Endothelial cell of umbilical vein (primary cell): ENCODE results near the gene EXD3. TPM values are rescaled to one million over a fixed set of nuclear protein-coding genes. Genes with fewer than 3 reads are reported as not detected.

ENCODE experiments used
- BruUV-seq: library from RNA; stranded (reverse); fragments of 400-500 nt; replicated peaks from 2 replicates; lab custom pipeline; 2021; lab: Mats Ljungman, UMichigan
- CTCF ChIA-PET: fragments of 300-600, 350-600 bp; sonication (Branson Sonifier 250); formaldehyde crosslinking; loops from one replicate; lab custom pipeline; 2021; ENCODE audit warnings: antibody characterized with exemption, inconsistent platforms; lab: Charles Lee
- POLR2A ChIA-PET: fragments of 300-600, 350-600 bp; sonication (Branson Sonifier 250); formaldehyde crosslinking; loops from one replicate; lab custom pipeline; 2021; ENCODE audit warnings: antibody characterized with exemption, inconsistent platforms; lab: Charles Lee
- DNase-seq: peaks from one replicate; pipeline ENCODE4 v3.0.0-alpha.2; 2011; ENCODE audit warnings: low read depth, low spot score
- FAIRE-seq: peaks from 2 replicates; lab custom pipeline; 2011; peaks lifted over from hg19 to GRCh38; lab: Jason Lieb, UNC
- H2AFZ ChIP-seq: 2 replicates; pipeline ENCODE4 v1.6.0; 2012; ENCODE audit warnings: low read depth, low read length, control low read depth, inconsistent platforms
- H3K27ac ChIP-seq: 2 replicates; pipeline ENCODE4 v1.5.1; 2011; ENCODE audit warnings: low read depth, mild to moderate bottlenecking, control low read depth, low read length, moderate library complexity; ENCODE audit not compliant: insufficient read depth
- H3K27me3 ChIP-seq, 2 experiments: 2 replicates each; pipeline versions ENCODE4 v1.6.0 to v1.6.1; 2011; ENCODE audit warnings: low read length in 2 of 2, mixed read lengths in 1 of 2; ENCODE audit not compliant: control insufficient read depth in 2 of 2, insufficient read depth in 2 of 2
- H3K36me3 ChIP-seq, 2 experiments: 2 replicates in 1 of 2; 3 replicates in 1 of 2; pipeline ENCODE4 v1.5.1; 2011; ENCODE audit warnings: low read length in 2 of 2, mild to moderate bottlenecking in 1 of 2, moderate library complexity in 1 of 2; ENCODE audit not compliant: control insufficient read depth in 2 of 2, insufficient read depth in 2 of 2; ENCODE audit errors: extremely low read depth in 1 of 2
- H3K4me1 ChIP-seq: 3 replicates; pipeline ENCODE4 v1.5.1; 2011; ENCODE audit warnings: mild to moderate bottlenecking, low read length; ENCODE audit not compliant: control insufficient read depth, insufficient read depth; ENCODE audit errors: extremely low read depth
- H3K4me2 ChIP-seq: 2 replicates; pipeline ENCODE4 v1.6.1; 2011; ENCODE audit warnings: low read length, control low read depth, mixed read lengths; ENCODE audit not compliant: insufficient read depth
- H3K4me3 ChIP-seq, 3 experiments: fragments of 200-600 bp in 1 of 3; sonication (generic), shearing (Covaris generic) in 1 of 3; replicated peaks in 1 of 3; 2 replicates each; pipeline ENCODE4 v1.5.1; 2011 to 2016; ENCODE audit warnings: control low read depth in 3 of 3, low read length in 3 of 3, mild to moderate bottlenecking in 2 of 3, inconsistent platforms in 1 of 3, low read depth in 1 of 3, moderate library complexity in 1 of 3; ENCODE audit not compliant: insufficient read depth in 1 of 3
- H3K79me2 ChIP-seq: 2 replicates; pipeline ENCODE4 v1.6.0; 2012; ENCODE audit warnings: low read length, inconsistent platforms; ENCODE audit not compliant: control insufficient read depth, insufficient read depth
- H3K9ac ChIP-seq: replicated peaks from 2 replicates; pipeline ENCODE3; 2011; ENCODE audit warnings: low read length, control low read depth; ENCODE audit not compliant: insufficient read depth; ENCODE audit errors: extremely low read depth
- H3K9me1 ChIP-seq: replicated peaks from 3 replicates; pipeline ENCODE4 v1.6.0; 2011; ENCODE audit warnings: mild to moderate bottlenecking, low read length; ENCODE audit not compliant: control insufficient read depth, insufficient read depth; ENCODE audit errors: extremely low read depth
- H3K9me3 ChIP-seq: replicated peaks from 2 replicates; pipeline ENCODE4 v1.5.1; 2012; ENCODE audit warnings: low read length, inconsistent platforms; ENCODE audit not compliant: control insufficient read depth, insufficient read depth
- H4K20me1 ChIP-seq: replicated peaks from 2 replicates; pipeline ENCODE3; 2011; ENCODE audit warnings: mild to moderate bottlenecking, low read length; ENCODE audit not compliant: control insufficient read depth, insufficient read depth; ENCODE audit errors: extremely low read depth
- CTCF ChIP-seq, 2 donors: IDR thresholded peaks; 1 replicate in 1 of 2; 2 replicates in 1 of 2; pipeline ENCODE4 v1.5.1; 2011; ENCODE audit warnings: low read length in 2 of 2, mild to moderate bottlenecking in 2 of 2, moderate library complexity in 2 of 2, control low read depth in 1 of 2, inconsistent platforms in 1 of 2, low read depth in 1 of 2; ENCODE audit not compliant: insufficient read depth in 1 of 2; ENCODE audit errors: extremely low read depth in 1 of 2
- EZH2 ChIP-seq: IDR thresholded peaks from 2 replicates; pipeline ENCODE4 v1.6.1; 2012; ENCODE audit warnings: borderline replicate concordance, low read depth, mild to moderate bottlenecking, moderate library complexity, low read length, inconsistent platforms; ENCODE audit not compliant: severe bottlenecking
- FOS ChIP-seq: IDR thresholded peaks from 2 replicates; pipeline ENCODE4 v1.6.1; 2011; ENCODE audit warnings: mild to moderate bottlenecking, low read length, moderate library complexity, borderline replicate concordance; ENCODE audit not compliant: insufficient read depth
- GATA2 ChIP-seq: IDR thresholded peaks from 2 replicates; pipeline ENCODE4 v1.7.0; 2011; ENCODE audit warnings: low read depth, mild to moderate bottlenecking, moderate library complexity, mixed read lengths, low read length; ENCODE audit not compliant: insufficient read length, insufficient read depth
- JUN ChIP-seq: IDR thresholded peaks from 2 replicates; pipeline ENCODE4 v1.6.1; 2011; ENCODE audit warnings: borderline replicate concordance, low read depth; ENCODE audit not compliant: insufficient read length, insufficient read depth
- MYC ChIP-seq: IDR thresholded peaks from one replicate; pipeline ENCODE4 v1.6.1; 2011; ENCODE audit warnings: mild to moderate bottlenecking, low read depth, low read length
- POLR2A ChIP-seq: IDR thresholded peaks from 2 replicates; pipeline ENCODE4 v1.6.1; 2012; ENCODE audit warnings: low read depth, mild to moderate bottlenecking, control low read depth, low read length
- POLR2AphosphoS5 ChIP-seq: IDR thresholded peaks from 2 replicates; pipeline ENCODE4 v1.6.1; 2012; ENCODE audit warnings: low read depth, mild to moderate bottlenecking, control low read depth, low read length, moderate library complexity; ENCODE audit not compliant: insufficient read depth
- dilution Hi-C: fragments of 300-500 bp; cut with MboI; formaldehyde crosslinking; loops from one replicate; pipeline ENCODE4 v1.15.0; 2019; ENCODE audit warnings: low sequenced_read_pairs; ENCODE audit not compliant: extremely low pct_ligation_motif_present
- intact Hi-C: fragments of 100-400 bp; cut with micrococcal nuclease; formaldehyde crosslinking; loops from one replicate; pipeline ENCODE4 v1.10.0; 2022
- polyA plus RNA-seq, 4 experiments: library from polyadenylated mRNA; depleted of rRNA in 3 of 4; stranded (reverse) in 3 of 4; unstranded in 1 of 4; fragments of >200 nt; gene quantifications; 2 replicates each; pipeline versions ENCODE4 v1.2.1 to v1.2.3, GENCODE V29; 2011 to 2012; ENCODE audit warnings: missing spikeins in 1 of 4
- total RNA-seq: library from RNA; stranded (reverse); gene quantifications from 2 replicates; pipeline ENCODE4 v1.2.3, GENCODE V29; 2021
- TF ChIP-seq, protein P1 (sequence below): IDR thresholded peaks from 2 replicates; pipeline ENCODE4 v1.6.1; 2011; ENCODE audit not compliant: insufficient read depth, insufficient read length

EXD3 gene
- total and polyA plus RNA-seq, 2 donors (not counting 3 experiments of a cell fraction or from before 2014, with no cell fraction given), result 17.7 to 30.3 TPM

- H3K4me2 ChIP-seq, result no peak overlapping the region
- POLR2A ChIA-PET, result no interaction called here
These were observed 21.3 kb upstream of the EXD3 start for GRCh38 chr9:137444106-137444790.

More at GRCh38 chr9:137444106-137444790, 21.3 kb upstream of the EXD3 start:
- CTCF ChIA-PET, result interaction anchor here (0.5 to 3.8 kb wide), 9 partner anchors 10 to 208 kb away, joined by 3 to 31 read pairs (median 4); partner anchors contain the start of genes EXD3, NOXA1 and NRARP
- H3K27ac ChIP-seq, result no peak overlapping the region
- H3K4me3 ChIP-seq, result no peak overlapping the region
- peaks cover 3 to 8% of the 10 kb centered on the region in 2 experiments for H3K36me3 ChIP-seq
- no TSS peak for BruUV-seq
- no peaks in the 10 kb centered on the region for H3K27me3 ChIP-seq
- H4K20me1 ChIP-seq, result no peaks in the 10 kb centered on the region
- H3K9me1 ChIP-seq, result no peaks in the 10 kb centered on the region
- no peak for FAIRE-seq
- no peak overlapping the region for H2AFZ ChIP-seq
- no peaks in the 10 kb centered on the region for H3K9me3 ChIP-seq
- no peak overlapping the region for H3K9ac ChIP-seq
- TF ChIP-seq POLR2AphosphoS5, result no peak
- no peak for TF ChIP-seq JUN
- TF ChIP-seq GATA2, result no peak
- TF ChIP-seq POLR2A, result no peak
- no peak for TF ChIP-seq EZH2
- TF ChIP-seq FOS, result no peak
- TF ChIP-seq CTCF (IDR thresholded peaks at IDR 0.05; ENCODE audit: extremely low read depth in 1 of 2, insufficient read depth in 1 of 2, low read depth in 1 of 2, low read length in 2 of 2), result no peak
- TF ChIP-seq MYC, result no peak
- TF ChIP-seq, protein P1, sequence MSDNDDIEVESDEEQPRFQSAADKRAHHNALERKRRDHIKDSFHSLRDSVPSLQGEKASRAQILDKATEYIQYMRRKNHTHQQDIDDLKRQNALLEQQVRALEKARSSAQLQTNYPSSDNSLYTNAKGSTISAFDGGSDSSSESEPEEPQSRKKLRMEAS, result no peak
- dilution Hi-C loops (no loop called here), intact Hi-C loops (no loop called here)
- H3K4me1 ChIP-seq, result no peaks in the 10 kb centered on the region
- no peaks in the 10 kb centered on the region for H3K79me2 ChIP-seq
- no peak for DNase-seq
